HG03066 (cell line): Measurements from ENCODE around the gene HSPA5.
"Not testable (repeated sequence)": the region's sequence is repeated elsewhere in the genome, so short reads cannot be mapped to it uniquely, and the experiment has no call there.

Source experiments
- ATAC-seq: cut with Tn5 transposase; IDR thresholded peaks from one replicate; pipeline ENCODE4 v1.9.1; 2021; ENCODE audit warnings: low read depth; ENCODE audit not compliant: unreplicated experiment

Gene HSPA5

GRCh38 chr9:125195591-125195990 is 45.6 kb downstream of the HSPA5 start:
- not testable (repeated sequence) for ATAC-seq

GRCh38 chr9:125194466-125194865 is 46.7 kb downstream of the HSPA5 start:
- not testable (repeated sequence) for ATAC-seq

- ATAC-seq, result no peak
These were observed 50.8 kb downstream of the HSPA5 start for GRCh38 chr9:125190361-125190801.

GRCh38 chr9:125189361-125190289 is 51.5 kb downstream of the HSPA5 start, which contains the start of gene PPP6C:
TSS of gene PPP6C (minus strand) at chr9:125189803. CDS start at chr9:125189718, 85 bp downstream.
- ATAC-seq, result peak; percentile 97

GRCh38 chr9:125189011-125189360 is 52.2 kb downstream of the HSPA5 start:
- peak; percentile 27 for ATAC-seq
